ENCODE data around the gene CST3.

GRCh38 chr20:23640671-23641667 lies 3.2 kb upstream of the CST3 start:
- TF ChIP-seq CTCF (conservative IDR thresholded peaks at IDR 0.05; ENCODE audit: low read depth, low read length) (no peak), EZH2 (IDR thresholded peaks at IDR 0.05; ENCODE audit: low read length, unreplicated experiment) (no peak)
